DOHH2 (cell line): ENCODE data around the gene MRTFB.

Experiments used
- H3F3A ChIP-seq: fragments of 200-600 bp; sonication (generic), shearing (Covaris generic); 2 replicates; pipeline ENCODE4 v1.6.0; 2016; ENCODE audit warnings: antibody characterized with exemption, mild to moderate bottlenecking; ENCODE audit not compliant: control insufficient read depth, insufficient read depth
- H3K27ac ChIP-seq: fragments of 200-600 bp; sonication (generic); 2 replicates; pipeline ENCODE4 v1.5.1; 2014; ENCODE audit warnings: low read depth, mild to moderate bottlenecking, low read length, moderate library complexity
- H3K27me3 ChIP-seq: fragments of 200-600 bp; sonication (generic); 2 replicates; pipeline ENCODE4 v1.6.1; 2014; ENCODE audit warnings: mild to moderate bottlenecking, low read length, mixed read lengths; ENCODE audit not compliant: control insufficient read depth
- H3K36me3 ChIP-seq: fragments of 200-600 bp; sonication (generic); 2 replicates; pipeline ENCODE4 v1.6.1; 2014; ENCODE audit warnings: mild to moderate bottlenecking, low read length, moderate library complexity, mixed read lengths; ENCODE audit not compliant: control insufficient read depth
- H3K4me1 ChIP-seq: fragments of 200-600 bp; sonication (generic); 2 replicates; pipeline ENCODE4 v1.6.1; 2014; ENCODE audit warnings: mild to moderate bottlenecking, low read length, mixed read lengths; ENCODE audit not compliant: control insufficient read depth
- H3K4me2 ChIP-seq: fragments of 200-600 bp; sonication (generic); 2 replicates; pipeline ENCODE4 v1.6.0; 2014; ENCODE audit warnings: mild to moderate bottlenecking, low read length, moderate library complexity
- H3K4me3 ChIP-seq: fragments of 200-600 bp; sonication (generic); 2 replicates; pipeline ENCODE4 v1.5.1; 2014; ENCODE audit warnings: mild to moderate bottlenecking, low read length, mixed read lengths
- H3K79me2 ChIP-seq: fragments of 200-600 bp; sonication (generic); 2 replicates; pipeline ENCODE4 v1.6.1; 2014; ENCODE audit warnings: mild to moderate bottlenecking, low read length, mixed read lengths; ENCODE audit not compliant: control insufficient read depth
- H3K9me2 ChIP-seq: fragments of 200-600 bp; sonication (generic); replicated peaks from 2 replicates; pipeline ENCODE4 v1.6.1; 2014; ENCODE audit warnings: mild to moderate bottlenecking, low read length, mixed read lengths; ENCODE audit not compliant: control insufficient read depth
- H3K9me3 ChIP-seq: fragments of 200-600 bp; sonication (generic); 2 replicates; pipeline ENCODE4 v1.6.1; 2014; ENCODE audit warnings: antibody characterized with exemption, low read length, mixed read lengths; ENCODE audit not compliant: control insufficient read depth, insufficient read depth
- H4K20me1 ChIP-seq: fragments of 200-600 bp; sonication (generic); 2 replicates; pipeline ENCODE4 v1.6.0; 2014; ENCODE audit warnings: low read depth, mild to moderate bottlenecking, antibody characterized with exemption, low read length, moderate library complexity; ENCODE audit not compliant: control insufficient read depth, insufficient read depth
- CTCF ChIP-seq: fragments of 200-600 bp; sonication (generic); IDR thresholded peaks from one replicate; pipeline ENCODE4 v1.5.1; 2014; ENCODE audit warnings: antibody characterized with exemption, mild to moderate bottlenecking, low read depth, low read length; ENCODE audit not compliant: poor library complexity, severe bottlenecking
- EZH2phosphoT487 ChIP-seq: fragments of 200-600 bp; sonication (generic); IDR thresholded peaks from 2 replicates; pipeline ENCODE4 v1.6.1; 2017; ENCODE audit warnings: borderline replicate concordance, mild to moderate bottlenecking, antibody characterized with exemption, low read length, moderate library complexity, mixed read lengths

MRTFB gene

DNA sequence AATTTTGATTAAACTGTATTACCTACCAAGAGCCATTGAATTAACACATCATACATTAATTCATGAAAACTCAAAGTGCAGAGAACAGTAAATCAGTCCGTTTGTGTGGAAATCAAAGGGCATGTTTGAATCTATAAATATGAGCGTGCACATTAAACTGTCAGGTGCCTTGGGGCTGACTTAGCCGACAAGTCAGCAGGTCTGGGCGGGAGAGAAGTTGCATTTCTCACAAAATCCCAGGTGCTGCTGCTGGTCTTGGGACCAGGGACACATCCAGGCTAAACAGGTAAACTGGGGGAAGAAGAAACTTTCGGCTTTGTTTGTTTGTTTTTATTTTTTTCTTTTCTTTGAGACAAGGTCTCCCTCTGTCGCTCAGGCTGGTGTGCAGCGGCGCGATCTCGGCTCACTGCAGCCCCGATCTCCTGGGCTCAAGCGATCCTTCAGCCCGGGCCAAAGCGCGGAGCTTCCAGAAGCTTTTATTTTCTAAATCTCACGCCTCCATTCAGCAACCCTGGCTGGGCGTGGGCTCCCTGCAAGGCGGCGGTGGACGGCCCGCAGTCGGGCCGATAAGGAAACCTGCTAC is 213.9 kb downstream of the MRTFB start:
- Histone ChIP-seq H3K9me3 (peaks cover 12% of the 10 kb centered on the region), H4K20me1 (no peaks in the 10 kb centered on the region), H3K9me2 (no peaks in the 10 kb centered on the region), H3F3A (no peaks in the 10 kb centered on the region), H3K4me1 (peaks cover 34% of the 10 kb centered on the region), H3K79me2 (no peaks in the 10 kb centered on the region), H3K36me3 (no peaks in the 10 kb centered on the region), H3K4me3 (peak overlapping the region; percentile 76), H3K27me3 (no peaks in the 10 kb centered on the region), H3K4me2 (peak overlapping the region; percentile 64), H3K27ac (peak overlapping the region; percentile 25)
- peak; percentile 46 for TF ChIP-seq CTCF
- no peak for TF ChIP-seq EZH2phosphoT487

- Histone ChIP-seq H4K20me1 (no peaks in the 10 kb centered on the region), H3K9me2 (no peaks in the 10 kb centered on the region), H3K9me3 (peaks cover 16% of the 10 kb centered on the region), H3K36me3 (no peaks in the 10 kb centered on the region), H3K4me1 (peaks cover 34% of the 10 kb centered on the region), H3K27me3 (no peaks in the 10 kb centered on the region), H3K4me2 (peak overlapping the region; percentile 80), H3F3A (no peaks in the 10 kb centered on the region), H3K27ac (peak overlapping the region; percentile 25), H3K4me3 (peak overlapping the region; percentile 76), H3K79me2 (no peaks in the 10 kb centered on the region)
- no peak for TF ChIP-seq EZH2phosphoT487
- TF ChIP-seq CTCF: no peak
Observed at GRCh38 chr16:14285513-14286367, 214.6 kb downstream of the MRTFB start.

- Histone ChIP-seq H3K4me2 (peak overlapping the region; percentile 80), H3K79me2 (no peaks in the 10 kb centered on the region), H4K20me1 (no peaks in the 10 kb centered on the region), H3F3A (no peaks in the 10 kb centered on the region), H3K27ac (no peak overlapping the region), H3K9me2 (no peaks in the 10 kb centered on the region), H3K27me3 (no peaks in the 10 kb centered on the region), H3K36me3 (no peaks in the 10 kb centered on the region), H3K4me1 (peaks cover 34% of the 10 kb centered on the region), H3K4me3 (peak overlapping the region; percentile 76), H3K9me3 (peaks cover 16% of the 10 kb centered on the region)
- no peak for TF ChIP-seq CTCF
- no peak for TF ChIP-seq EZH2phosphoT487
Observed at GRCh38 chr16:14286368-14287230, 215.5 kb downstream of the MRTFB start.
